Measurements from ENCODE around the gene DMXL2.
"Not testable (repeated sequence)": the region's sequence is repeated elsewhere in the genome, so short reads cannot be mapped to it uniquely, and the experiment has no call there.

Gene DMXL2

GRCh38 chr15:51576286-51576850 is 46.2 kb downstream of the DMXL2 start:
- no peak for DNase-seq (ENCODE audit: low read depth)

DNA sequence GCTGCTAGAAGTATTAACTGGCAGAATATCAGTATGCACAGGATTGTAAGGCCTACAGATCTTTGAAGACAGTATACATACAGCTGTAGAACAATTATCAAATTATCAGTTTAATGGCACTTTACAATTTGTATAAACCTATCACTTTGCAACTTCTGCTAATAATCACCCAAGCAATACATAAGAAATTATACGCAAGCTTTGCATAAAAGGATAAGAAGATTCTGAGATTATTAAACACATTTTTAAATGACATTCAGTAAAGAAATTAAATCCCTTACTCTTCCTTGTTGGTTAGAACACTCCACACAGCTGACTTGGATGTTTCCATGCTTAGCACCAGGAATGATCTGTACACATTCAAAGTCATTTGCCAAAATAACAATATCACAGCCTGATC is 46.8 kb downstream of the DMXL2 start:
- DNase-seq (ENCODE audit: low read depth), result no peak

DNA sequence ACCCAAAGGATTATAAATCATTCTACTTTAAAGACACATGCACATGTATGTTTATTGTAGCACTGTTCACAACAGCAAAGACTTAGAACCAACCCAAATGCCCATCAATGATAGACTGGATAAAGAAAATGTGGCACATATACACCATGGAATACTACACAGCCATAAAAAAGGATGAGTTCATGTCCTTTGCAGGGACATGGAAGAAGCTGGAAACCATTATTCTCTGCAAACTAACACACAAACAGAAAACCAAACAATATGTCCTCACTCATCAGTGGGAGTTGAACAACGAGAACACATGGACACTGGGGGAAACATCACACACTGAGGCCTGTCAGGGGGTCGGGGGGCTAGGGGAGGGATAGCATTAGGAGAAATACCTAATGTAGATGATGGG is 49.2 kb downstream of the DMXL2 start:
- not testable (repeated sequence) for DNase-seq (ENCODE audit: low read depth)

- not testable (repeated sequence) for DNase-seq (ENCODE audit: low read depth)
These were observed 53.4 kb downstream of the DMXL2 start for GRCh38 chr15:51568939-51569784.

DNA sequence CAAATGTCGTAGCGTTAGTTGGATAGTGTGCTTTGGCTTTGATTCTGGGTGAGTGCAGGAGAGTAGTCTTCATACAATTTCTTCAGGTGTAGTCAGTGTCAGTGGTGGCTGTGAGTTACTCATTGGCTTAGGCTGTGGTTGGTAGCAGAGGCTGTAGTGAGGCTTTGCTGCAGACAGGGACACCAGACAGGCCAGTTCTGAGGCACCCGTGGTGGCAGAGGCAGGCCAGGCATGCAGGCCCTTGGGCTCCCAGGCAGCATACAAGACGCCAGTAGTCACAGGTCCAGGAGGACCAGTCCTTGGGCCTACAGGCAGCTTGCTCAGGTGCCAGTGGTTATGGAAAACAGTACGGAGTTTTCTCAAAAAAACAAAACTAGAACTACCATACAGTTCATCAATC is 61.3 kb downstream of the DMXL2 start:
- no peak for DNase-seq (ENCODE audit: low read depth)

- no peak for DNase-seq (ENCODE audit: low read depth)
These were observed 63.7 kb downstream of the DMXL2 start for GRCh38 chr15:51558876-51559275.

DNA sequence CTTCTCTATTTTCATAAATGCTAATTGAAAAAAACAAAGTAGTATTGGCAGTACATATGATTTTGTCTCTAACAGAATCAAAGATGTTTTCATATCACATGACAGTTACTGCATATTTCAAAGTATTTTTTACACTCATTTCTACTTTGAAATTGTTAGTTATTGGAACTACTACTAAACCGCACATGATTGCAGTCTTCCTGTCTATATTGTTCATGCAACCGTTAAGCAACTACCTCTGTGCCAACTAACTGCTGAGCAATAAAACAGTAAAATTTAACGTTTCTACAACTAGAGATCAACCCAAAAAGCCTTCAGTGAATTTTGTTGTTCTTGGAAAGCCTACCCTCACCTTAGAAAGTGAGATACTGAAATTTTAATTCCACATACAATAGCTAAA is 64.2 kb downstream of the DMXL2 start:
- DNase-seq (ENCODE audit: low read depth), result no peak

DNA sequence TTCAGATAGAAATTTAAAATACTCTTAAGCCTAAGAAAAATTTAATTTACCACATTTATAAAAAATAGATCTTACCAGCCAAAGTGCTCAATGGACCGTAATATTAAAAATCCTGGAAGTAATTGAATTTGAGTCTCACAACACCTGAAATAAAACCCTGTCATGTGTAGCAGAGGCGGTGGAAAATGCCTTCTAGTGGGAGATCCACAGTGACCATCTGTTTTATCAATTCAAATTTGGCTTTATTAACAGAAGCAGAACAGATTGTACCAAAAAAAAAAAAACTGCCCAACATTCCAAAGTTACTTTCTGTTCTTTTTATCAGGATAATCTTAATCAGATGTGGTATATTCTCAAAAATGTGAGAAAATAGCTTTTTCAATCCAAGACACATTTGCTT is 71.7 kb downstream of the DMXL2 start:
- no peak for DNase-seq (ENCODE audit: low read depth)

- DNase-seq (ENCODE audit: low read depth), result no peak
These were observed 74.9 kb downstream of the DMXL2 start for GRCh38 chr15:51547656-51548055.

GRCh38 chr15:51536965-51537574 is 85.5 kb downstream of the DMXL2 start:
- peak; percentile 2 for DNase-seq (ENCODE audit: low read depth)

- no peak for DNase-seq (ENCODE audit: low read depth)
These were observed 88.7 kb downstream of the DMXL2 start for GRCh38 chr15:51533672-51534398.

DNA sequence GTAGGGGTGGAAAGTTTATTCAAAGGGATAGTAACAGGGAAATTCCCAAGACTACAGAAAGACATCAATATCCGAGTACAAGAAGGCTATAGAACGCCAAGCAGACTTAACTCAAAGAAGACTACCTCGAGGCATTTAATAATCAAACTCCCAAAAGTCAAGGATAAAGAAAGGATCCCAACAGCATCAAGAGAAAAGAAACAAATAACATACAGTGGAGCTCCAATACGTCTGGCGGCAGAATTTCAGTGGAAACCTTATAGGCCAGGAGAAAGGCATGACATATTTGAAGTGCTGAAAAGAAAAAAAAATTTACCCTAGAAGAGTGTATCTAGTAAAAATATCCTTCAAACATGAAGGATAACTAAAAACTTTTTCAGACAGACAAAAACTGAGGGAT is 95.6 kb downstream of the DMXL2 start:
- DNase-seq (ENCODE audit: low read depth), result no peak

DNA sequence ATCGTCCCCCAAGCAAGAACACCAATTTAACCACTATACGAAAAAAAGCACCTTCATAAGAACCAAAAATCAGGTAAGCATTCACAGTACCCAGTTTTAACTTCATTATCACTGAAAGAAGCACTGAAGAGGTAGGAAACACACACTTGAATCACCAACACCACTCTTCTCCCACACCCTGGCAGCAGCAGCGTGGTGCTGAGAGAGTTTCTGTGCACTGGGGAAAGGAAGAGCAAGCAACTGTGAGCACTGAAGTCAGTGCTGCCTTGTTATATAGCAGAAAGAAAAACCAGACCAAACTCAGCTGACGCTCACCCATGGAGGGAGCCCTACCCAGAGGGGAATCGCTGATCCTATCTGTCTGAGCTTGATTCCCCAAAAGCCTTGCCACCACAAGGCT is 98.2 kb downstream of the DMXL2 start:
- no peak for DNase-seq (ENCODE audit: low read depth)

DNA sequence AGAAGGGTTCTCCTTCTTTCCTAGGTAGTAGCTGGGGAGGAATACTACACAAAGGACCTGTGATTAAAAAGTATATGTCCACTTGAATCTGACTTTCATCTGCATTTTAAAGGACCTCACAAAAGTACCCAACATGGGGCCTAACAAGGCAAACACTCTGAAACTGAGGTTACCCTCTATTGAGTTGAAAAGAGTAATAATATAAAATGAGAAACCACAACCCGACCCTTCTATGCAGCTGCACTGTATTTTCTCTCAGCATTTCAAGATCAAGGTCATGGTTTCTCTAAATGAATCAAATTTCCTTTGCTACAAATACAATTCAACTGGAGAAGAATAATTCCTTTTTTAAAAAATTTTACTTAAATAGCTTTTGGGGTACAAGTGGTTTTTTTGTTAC is 106.3 kb downstream of the DMXL2 start:
- no peak for DNase-seq (ENCODE audit: low read depth)

- DNase-seq (ENCODE audit: low read depth), result no peak
These were observed 117.3 kb downstream of the DMXL2 start for GRCh38 chr15:51505251-51505650.

DNA sequence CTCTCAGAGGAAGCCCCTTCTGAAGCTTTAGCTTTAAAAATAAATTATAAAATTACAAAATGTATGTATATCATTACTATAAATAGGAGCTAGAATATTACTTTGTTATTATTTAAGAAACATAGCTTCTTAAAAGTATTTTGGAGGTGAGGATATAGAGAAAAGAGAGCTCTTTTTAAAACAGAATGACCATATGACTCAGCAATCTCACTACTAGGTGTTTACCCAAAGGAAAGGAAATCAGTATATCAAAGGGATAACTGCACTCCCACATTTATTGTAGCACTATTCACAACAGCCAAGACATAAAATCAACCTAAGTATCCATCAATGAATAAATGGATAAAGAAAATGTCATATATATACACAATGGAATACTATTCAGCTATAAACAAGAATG is 119.6 kb downstream of the DMXL2 start:
- no peak for DNase-seq (ENCODE audit: low read depth)

- DNase-seq (ENCODE audit: low read depth), result peak; percentile 6
These were observed 123.1 kb downstream of the DMXL2 start for GRCh38 chr15:51499379-51499976.

DNA sequence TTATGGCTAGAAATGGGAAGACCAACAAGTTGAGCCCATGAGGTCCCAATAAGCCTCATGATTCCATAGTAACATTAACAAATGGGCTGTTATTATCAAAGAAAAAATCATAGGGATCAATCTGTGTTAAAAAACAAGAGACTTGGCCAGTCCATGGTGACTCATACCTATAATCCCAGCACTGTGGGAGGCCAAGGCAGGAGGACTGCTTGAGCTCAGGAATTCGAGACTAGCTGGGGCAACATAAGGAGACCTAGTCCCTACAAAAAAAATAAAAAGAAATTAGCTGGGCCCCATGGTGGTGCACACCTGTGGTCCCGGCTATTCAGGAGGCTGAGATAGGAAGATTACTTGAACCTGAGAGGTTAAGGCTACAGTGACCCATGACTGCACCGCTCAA is 124.8 kb downstream of the DMXL2 start:
- no peak for DNase-seq (ENCODE audit: low read depth)

GRCh38 chr15:51496246-51496645 is 126.3 kb downstream of the DMXL2 start:
- DNase-seq (ENCODE audit: low read depth), result no peak

DNA sequence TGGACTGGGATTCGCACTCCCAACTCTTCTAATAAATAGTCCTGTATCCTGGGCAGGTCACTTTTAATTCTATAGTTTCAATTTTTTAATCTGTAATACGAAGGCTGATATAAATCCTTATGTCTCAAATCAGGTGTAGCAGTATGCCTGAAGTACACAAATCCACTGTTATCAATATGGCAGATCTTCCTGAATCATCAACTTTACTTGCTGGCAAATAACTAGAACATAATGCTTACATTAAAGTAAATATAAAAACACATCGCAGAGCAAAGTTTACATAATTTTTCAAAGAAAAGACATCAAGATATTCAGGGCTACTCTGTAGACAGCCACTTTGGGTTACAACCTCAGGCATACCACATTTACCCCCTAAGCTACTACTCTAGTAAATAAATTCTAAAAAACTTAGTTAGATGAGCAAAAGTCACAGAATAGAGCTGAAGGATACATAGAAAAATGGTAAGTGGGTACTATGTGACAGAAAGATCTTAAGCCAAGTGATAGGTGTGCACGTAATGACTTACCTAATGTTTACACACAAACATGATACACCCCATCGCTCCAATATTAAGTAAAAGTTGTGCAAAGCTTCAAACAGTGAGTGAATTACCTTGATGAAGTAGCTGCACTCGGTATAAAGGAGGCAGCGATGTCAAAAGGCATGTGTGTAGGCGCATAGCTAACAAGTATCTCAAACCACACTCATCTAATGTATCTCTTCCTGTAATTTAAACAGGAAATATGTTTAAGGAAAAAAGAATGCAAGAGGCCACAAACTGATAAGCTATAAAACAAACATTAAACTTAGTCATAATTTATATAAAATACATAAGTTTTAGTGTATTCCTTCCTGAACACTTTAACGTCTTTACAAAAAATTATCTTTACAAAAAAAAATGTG is 127.9 kb downstream of the DMXL2 start:
- DNase-seq (ENCODE audit: low read depth), result no peak

DNA sequence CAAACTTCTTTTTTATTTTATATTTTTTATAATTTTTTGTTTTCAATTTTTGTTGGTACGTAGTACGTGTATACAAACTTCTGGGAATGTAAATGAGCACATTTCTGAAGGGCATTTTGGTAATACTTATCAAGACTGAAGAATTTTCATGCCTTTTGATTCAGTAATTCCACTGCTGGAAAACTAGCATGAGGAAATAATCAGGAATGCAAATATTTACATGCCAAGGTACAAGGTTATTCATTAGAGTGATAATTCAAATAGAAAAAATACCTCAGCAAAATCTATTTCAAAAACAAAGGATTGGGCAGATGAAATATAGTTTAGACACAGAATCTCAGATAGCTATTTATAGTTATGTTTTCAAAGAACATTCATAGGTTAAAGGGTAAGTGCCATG is 128.7 kb downstream of the DMXL2 start:
- DNase-seq (ENCODE audit: low read depth), result no peak

All from GM04504 (cell line).